Upper lobe of left lung (tissue), 6 donors: ENCODE measurements around the gene SIK3. TPM values are rescaled to one million over a fixed set of nuclear protein-coding genes. Genes with fewer than 3 reads are reported as not detected.
"Not testable (repeated sequence)": the region's sequence is repeated elsewhere in the genome, so short reads cannot be mapped to it uniquely, and the experiment has no call there.

Experiments
- ATAC-seq, 2 donors: fragments of 200-7000 bp; cut with Tn5 transposase; one replicate each; pipeline ENCODE4 v1.9.1; 2022; ENCODE audit warnings: mild to moderate bottlenecking in 2 of 2, moderate library complexity in 2 of 2; ENCODE audit not compliant: low FRiP score in 2 of 2
- DNase-seq, 2 donors: peaks; one replicate each; pipeline ENCODE4 v3.0.0-alpha.2; 2019 to 2020
- H3K27ac ChIP-seq, 4 donors: fragments of 200-600 bp; sonication (generic); one replicate each; pipeline ENCODE4 v1.5.1; 2016 to 2019
- H3K27me3 ChIP-seq, 4 donors: fragments of 200-600 bp; sonication (generic); one replicate each; pipeline ENCODE4 v1.5.1; 2017 to 2019
- H3K36me3 ChIP-seq, 4 donors: fragments of 200-600 bp; sonication (generic); one replicate each; pipeline ENCODE4 v1.5.1; 2016 to 2019
- H3K4me1 ChIP-seq, 4 donors: fragments of 200-600 bp; sonication (generic); one replicate each; pipeline ENCODE4 v1.5.1; 2018 to 2019
- H3K4me3 ChIP-seq, 4 donors: fragments of 200-600 bp; sonication (generic); one replicate each; pipeline ENCODE4 v1.5.1; 2017 to 2019; ENCODE audit warnings: mild to moderate bottlenecking in 2 of 4, moderate library complexity in 1 of 4
- H3K9me3 ChIP-seq, 4 donors: fragments of 200-600 bp; sonication (generic); one replicate each; pipeline ENCODE4 v1.5.1; 2018 to 2019
- EP300 ChIP-seq, 4 donors: sonication (generic); formaldehyde crosslinking; IDR thresholded peaks; one replicate each; pipeline ENCODE4 v1.5.1; 2017; ENCODE audit warnings: antibody characterized with exemption in 4 of 4, control low read depth in 2 of 4
- POLR2A ChIP-seq, 4 donors: fragments of 450-650 bp; IDR thresholded peaks; one replicate each; pipeline ENCODE4 v1.5.1; 2016 to 2017; ENCODE audit warnings: antibody characterized with exemption in 4 of 4, mild to moderate bottlenecking in 2 of 4
- POLR2AphosphoS5 ChIP-seq, 2 donors: sonication (generic); formaldehyde crosslinking; IDR thresholded peaks; one replicate each; pipeline ENCODE4 v1.5.1; 2017; ENCODE audit warnings: antibody characterized with exemption in 2 of 2
- WGBS, 2 donors: methylation state at CpG; one replicate each; pipeline ENCODE4 v1.1.5; 2017 to 2018; 5-methylcytosine and 5-hydroxymethylcytosine counted together
- total RNA-seq, 6 donors: library from RNA; depleted of rRNA in 4 of 6; stranded (reverse); fragments of >200 nt in 4 of 6; gene quantifications; one replicate each; pipeline versions ENCODE4 v1.1.0 to v1.2.1, GENCODE V29; 2016 to 2021
- TF ChIP-seq, protein P1 (sequence below), 6 experiments: fragments of 450-650 bp in 4 of 6; fragments of 200-600 bp in 2 of 6; sonication (generic) in 2 of 6; IDR thresholded peaks; one replicate each; pipeline ENCODE4 v1.5.1; 2016 to 2019; ENCODE audit warnings: antibody characterized with exemption in 6 of 6
- donor health status: DM: no; HTN: no; CAD: no; lungs with moderate emphysema.
- donor health status: DM: no; HTN: yes; CAD: no; lungs with severe emphysema.

Gene SIK3
- total RNA-seq, 6 donors from 2014 or later, result 26.9 to 115 (median 43.7) TPM

DNA sequence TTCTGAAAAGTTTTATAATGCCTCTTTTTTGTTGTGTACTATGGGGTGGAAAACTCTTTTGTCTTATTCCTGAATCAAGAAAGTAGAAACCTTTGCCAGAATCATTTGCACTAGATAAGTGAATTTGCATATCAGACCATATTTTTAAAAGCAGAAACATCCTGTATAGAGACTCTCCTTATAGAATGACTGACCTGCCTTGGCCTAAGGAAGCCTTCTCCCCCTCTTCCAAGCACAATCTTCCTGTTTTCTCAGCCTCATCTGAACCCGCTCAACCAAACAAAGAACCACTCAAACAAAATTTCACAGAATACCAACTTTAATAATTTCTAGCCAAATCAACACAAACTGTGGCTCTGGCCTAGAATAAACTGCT is 60.3 kb downstream of the SIK3 start:
- DNase-seq (no peak), ATAC-seq (no peak)
- Histone ChIP-seq H3K27me3 (no peaks in the 10 kb centered on the region), H3K36me3 (no peaks in the 10 kb centered on the region), H3K9me3 (no peaks in the 10 kb centered on the region), H3K4me1 (peaks cover 13 to 25% (median 19%) of the 10 kb centered on the region in 4 donors), H3K27ac (peak overlapping the region in 1 of 4 donors; percentile 22), H3K4me3 (no peak overlapping the region)
- WGBS, 2 donors, result 71 to 80% methylated on average over 1 of the region's 1 CpG
- TF ChIP-seq POLR2AphosphoS5 (IDR thresholded peaks at IDR 0.05), result no peak
- TF ChIP-seq EP300 (IDR thresholded peaks at IDR 0.05), result no peak
- no peak for TF ChIP-seq POLR2A (IDR thresholded peaks at IDR 0.05)
- TF ChIP-seq, protein P1, sequence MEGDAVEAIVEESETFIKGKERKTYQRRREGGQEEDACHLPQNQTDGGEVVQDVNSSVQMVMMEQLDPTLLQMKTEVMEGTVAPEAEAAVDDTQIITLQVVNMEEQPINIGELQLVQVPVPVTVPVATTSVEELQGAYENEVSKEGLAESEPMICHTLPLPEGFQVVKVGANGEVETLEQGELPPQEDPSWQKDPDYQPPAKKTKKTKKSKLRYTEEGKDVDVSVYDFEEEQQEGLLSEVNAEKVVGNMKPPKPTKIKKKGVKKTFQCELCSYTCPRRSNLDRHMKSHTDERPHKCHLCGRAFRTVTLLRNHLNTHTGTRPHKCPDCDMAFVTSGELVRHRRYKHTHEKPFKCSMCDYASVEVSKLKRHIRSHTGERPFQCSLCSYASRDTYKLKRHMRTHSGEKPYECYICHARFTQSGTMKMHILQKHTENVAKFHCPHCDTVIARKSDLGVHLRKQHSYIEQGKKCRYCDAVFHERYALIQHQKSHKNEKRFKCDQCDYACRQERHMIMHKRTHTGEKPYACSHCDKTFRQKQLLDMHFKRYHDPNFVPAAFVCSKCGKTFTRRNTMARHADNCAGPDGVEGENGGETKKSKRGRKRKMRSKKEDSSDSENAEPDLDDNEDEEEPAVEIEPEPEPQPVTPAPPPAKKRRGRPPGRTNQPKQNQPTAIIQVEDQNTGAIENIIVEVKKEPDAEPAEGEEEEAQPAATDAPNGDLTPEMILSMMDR (IDR thresholded peaks at IDR 0.05), result no peak

DNA sequence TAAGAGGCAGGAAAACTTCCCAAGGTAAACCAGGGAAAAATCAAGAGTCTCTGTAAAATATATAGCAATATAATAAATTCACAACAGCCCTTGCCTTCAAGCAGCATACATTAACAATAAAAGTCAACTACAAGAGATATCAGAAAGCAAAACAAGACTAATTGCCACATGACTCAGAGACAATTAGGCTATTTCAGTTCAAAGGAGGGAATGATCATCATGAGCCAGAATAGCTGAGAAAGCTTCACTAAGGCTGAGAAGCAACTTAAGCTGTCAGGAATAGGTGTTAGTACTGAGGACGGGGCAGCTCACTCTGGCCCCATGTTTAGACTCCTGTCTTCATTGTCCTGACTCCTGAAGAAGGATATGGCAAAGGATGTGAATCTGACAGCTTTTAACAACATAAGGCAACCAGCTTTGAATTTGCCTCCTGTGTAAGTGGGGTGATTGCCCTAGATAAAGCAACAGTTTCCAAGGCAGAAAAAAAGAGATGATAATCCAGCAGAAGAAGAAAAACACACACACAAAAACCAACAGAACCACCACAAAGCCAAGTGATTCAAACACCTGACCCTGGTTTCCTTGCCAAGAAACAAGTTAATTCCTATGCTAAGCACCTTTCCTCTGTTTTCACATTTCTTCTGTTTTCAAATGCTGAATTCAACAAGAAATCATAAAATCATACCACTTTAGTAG is 60.8 kb downstream of the SIK3 start:
- peak overlapping the region in 1 of 4 donors; percentile 22 for H3K27ac ChIP-seq
- ATAC-seq (peak in 1 of 2 donors; percentile 16), DNase-seq (no peak)
- no peaks in the 10 kb centered on the region for H3K9me3 ChIP-seq
- H3K36me3 ChIP-seq, result no peaks in the 10 kb centered on the region
- 57 to 73% methylated on average over 1 of the region's 1 CpG for WGBS, 2 donors
- TF ChIP-seq POLR2A (IDR thresholded peaks at IDR 0.05), result no peak
- TF ChIP-seq POLR2AphosphoS5 (IDR thresholded peaks at IDR 0.05), result no peak
- TF ChIP-seq, protein P1 (IDR thresholded peaks at IDR 0.05), result no peak
- no peak for TF ChIP-seq EP300 (IDR thresholded peaks at IDR 0.05)
- H3K27me3 ChIP-seq, result no peaks in the 10 kb centered on the region
- peaks cover 13 to 25% (median 17%) of the 10 kb centered on the region in 4 donors for H3K4me1 ChIP-seq
- no peak overlapping the region for H3K4me3 ChIP-seq

DNA sequence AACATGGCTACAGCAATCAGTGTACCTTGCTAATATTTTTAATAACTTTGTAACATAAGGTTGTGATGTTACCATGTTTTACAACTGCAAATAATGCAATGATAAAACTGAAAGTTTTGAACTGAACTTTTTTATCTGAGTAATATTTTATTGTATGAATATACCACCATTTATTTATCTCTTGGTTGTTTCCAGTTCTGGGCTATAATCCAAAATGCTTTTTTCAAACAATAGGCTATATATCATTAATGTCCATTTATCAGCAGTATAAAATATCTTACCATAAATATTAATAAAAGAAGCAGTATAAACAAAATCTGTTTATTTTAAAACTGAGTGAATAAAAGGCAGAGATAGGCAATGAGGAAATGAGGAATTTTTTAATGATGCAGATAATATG is 63.3 kb downstream of the SIK3 start:
- TF ChIP-seq, protein P1 (IDR thresholded peaks at IDR 0.05), result no peak
- no peak for TF ChIP-seq POLR2AphosphoS5 (IDR thresholded peaks at IDR 0.05)
- no peak for TF ChIP-seq EP300 (IDR thresholded peaks at IDR 0.05)
- TF ChIP-seq POLR2A (IDR thresholded peaks at IDR 0.05), result no peak
- no peak for ATAC-seq
- DNase-seq, result no peak
- Histone ChIP-seq H3K27ac (no peak overlapping the region), H3K36me3 (no peaks in the 10 kb centered on the region), H3K9me3 (no peaks in the 10 kb centered on the region), H3K27me3 (no peaks in the 10 kb centered on the region), H3K4me1 (peaks cover 13 to 23% (median 17%) of the 10 kb centered on the region in 4 donors), H3K4me3 (no peak overlapping the region)

DNA sequence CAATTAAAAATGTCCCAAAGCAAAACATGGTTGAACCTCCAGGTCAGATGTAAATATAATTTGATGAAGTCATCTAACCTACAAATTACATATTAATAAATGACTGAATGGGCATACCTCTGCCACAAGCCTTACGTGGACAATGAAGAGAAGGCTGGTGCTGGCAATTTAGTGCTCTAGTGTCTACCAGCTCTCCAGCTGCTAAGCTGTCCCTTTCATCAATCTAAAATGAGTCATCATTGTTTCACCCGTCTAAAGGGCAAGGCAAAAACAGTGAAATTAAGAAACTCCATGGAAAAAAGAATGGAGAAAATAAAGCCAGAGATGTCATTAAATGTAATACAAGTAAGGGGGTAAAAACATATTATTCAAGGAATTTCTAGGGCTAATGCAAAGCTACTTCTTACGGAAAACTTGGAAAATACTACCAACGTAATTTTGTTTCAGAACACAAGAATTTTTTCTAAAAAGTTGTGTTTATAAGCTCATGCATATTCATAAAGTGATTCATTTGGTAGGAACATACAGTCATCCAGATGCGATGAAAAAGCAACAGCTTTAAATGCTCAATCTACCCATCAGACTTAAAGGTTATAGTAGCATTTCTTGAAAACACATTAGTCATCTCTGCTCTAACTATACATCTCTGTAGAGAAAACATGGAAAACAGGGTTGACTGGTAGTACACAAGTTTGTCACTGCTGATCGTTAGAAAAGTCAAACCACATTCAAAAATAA is 71.5 kb downstream of the SIK3 start:
- H3K4me3 ChIP-seq, result no peak overlapping the region
- ATAC-seq (peak in 1 of 2 donors; percentile 58), DNase-seq (no peak)
- H3K27me3 ChIP-seq, result no peaks in the 10 kb centered on the region
- 77 to 84% methylated on average over 6 of the region's 6 CpGs for WGBS, 2 donors
- no peaks in the 10 kb centered on the region for H3K36me3 ChIP-seq
- H3K9me3 ChIP-seq, result no peaks in the 10 kb centered on the region
- TF ChIP-seq POLR2AphosphoS5 (IDR thresholded peaks at IDR 0.05), result no peak
- TF ChIP-seq EP300 (IDR thresholded peaks at IDR 0.05), result no peak
- no peak for TF ChIP-seq POLR2A (IDR thresholded peaks at IDR 0.05)
- TF ChIP-seq, protein P1 (IDR thresholded peaks at IDR 0.05), result no peak
- no peak overlapping the region for H3K27ac ChIP-seq
- H3K4me1 ChIP-seq, result peaks cover 4 to 19% (median 18%) of the 10 kb centered on the region in 4 donors

DNA sequence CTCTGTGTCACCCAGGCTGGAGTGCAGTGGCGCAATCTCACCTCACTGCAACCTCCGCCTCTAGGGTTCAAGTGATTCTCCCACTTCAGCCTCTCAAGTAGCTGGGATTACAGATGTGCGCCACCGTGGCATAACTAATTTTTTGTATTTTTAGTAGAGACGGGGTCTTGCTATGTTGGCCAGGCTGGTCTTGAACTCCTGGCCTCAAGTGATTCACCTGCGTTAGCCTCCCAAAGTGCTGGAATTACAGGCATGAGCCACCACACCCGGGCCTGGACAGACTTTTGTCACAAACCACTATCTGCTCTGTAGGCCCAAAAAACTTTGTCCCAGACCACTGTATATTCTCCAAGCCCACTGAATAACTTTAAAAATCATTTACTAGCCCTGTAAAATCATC is 74.5 kb downstream of the SIK3 start:
- H3K27me3 ChIP-seq, H3K36me3 ChIP-seq, ATAC-seq, H3K9me3 ChIP-seq, H3K27ac ChIP-seq, DNase-seq, H3K4me3 ChIP-seq: not testable (repeated sequence)
- 92 to 93% methylated on average over 7 of the region's 7 CpGs for WGBS, 2 donors
- peaks cover 4 to 29% (median 24%) of the 10 kb centered on the region in 4 donors for H3K4me1 ChIP-seq
